ENCODE data around the gene CHD6. TPM values are rescaled to one million over a fixed set of nuclear protein-coding genes. Genes with fewer than 3 reads are reported as not detected.

Gene CHD6
- total and polyA plus RNA-seq, 8 donors: 9.8 to 32.6 (median 19.5) TPM

DNA sequence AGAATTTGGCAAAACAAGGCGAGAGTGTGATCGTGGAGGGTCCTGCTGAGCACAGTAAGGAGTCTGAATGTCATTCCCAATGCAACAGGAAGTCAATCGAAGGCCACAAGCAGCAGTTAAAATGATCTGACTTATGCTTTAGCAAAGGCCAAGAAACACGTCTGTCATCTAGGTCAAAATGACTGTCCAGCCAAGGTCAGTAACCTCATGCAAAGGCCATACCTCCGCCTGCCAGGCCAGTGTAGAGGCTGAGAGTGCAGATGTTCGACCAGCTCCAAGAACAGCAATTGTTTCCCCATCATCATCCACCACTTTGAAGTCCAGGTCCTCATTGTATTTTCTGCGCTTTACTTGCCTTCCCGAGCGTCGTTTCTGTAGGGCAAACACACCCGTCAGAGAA is 105.6 kb downstream of the CHD6 start:
- Histone ChIP-seq H3K4me1 (peaks cover 16 to 36% (median 24%) of the 10 kb centered on the region in 3 donors), H3K9me3 (no peaks in the 10 kb centered on the region), H3K27ac (no peak overlapping the region), H3K27me3 (no peaks in the 10 kb centered on the region), H3K36me3 (no peaks in the 10 kb centered on the region), H3K4me3 (no peak overlapping the region)
- DNase-seq (no peak), ATAC-seq (no peak), FAIRE-seq (no peak)
- TF ChIP-seq CTCF (IDR thresholded peaks at IDR 0.05): no peak
- intact Hi-C loops (cut with DNase I): no loop called here
- 88 to 90% methylated on average over 11 of the region's 11 CpGs for WGBS, 2 donors

DNA sequence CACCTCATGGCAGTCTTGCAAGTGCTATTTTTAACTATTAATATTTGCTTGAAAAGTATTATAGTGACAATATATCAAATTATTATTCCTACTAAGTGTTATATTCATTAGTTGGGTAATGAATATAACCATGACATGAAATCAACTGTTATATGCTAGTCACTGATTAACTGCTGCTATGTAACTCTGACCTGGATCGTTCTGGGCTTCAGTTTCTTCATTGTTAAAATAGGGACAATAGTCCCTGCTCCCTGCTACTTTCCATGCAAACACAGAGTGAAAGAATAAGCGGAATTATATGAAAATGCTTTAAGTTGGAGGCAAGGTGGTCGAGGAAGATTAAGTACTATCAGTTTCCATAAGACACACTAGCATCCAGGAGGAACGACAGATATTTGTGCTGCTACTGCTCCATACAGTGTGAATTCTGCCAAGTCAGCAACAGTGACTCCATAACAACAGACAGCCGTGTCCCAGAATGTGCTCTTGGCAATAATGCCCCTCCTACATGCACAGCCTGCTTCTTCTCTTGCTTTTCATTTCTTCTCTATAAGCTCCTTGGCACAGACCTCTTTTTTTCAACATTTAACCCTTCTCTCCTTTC is 107.2 kb downstream of the CHD6 start:
- intact Hi-C loops (cut with DNase I): no loop called here
- no peak for TF ChIP-seq CTCF (IDR thresholded peaks at IDR 0.05)
- Histone ChIP-seq H3K27me3 (no peaks in the 10 kb centered on the region), H3K27ac (no peak overlapping the region), H3K36me3 (no peaks in the 10 kb centered on the region), H3K4me3 (no peak overlapping the region), H3K9me3 (no peaks in the 10 kb centered on the region), H3K4me1 (peaks cover 13 to 33% (median 25%) of the 10 kb centered on the region in 3 donors)
- DNase-seq: no peak
- 41 to 50% methylated on average over 5 of the region's 5 CpGs for WGBS, 2 donors
- FAIRE-seq: no peak
- peak in 1 of 4 donors; percentile 34 for ATAC-seq

- H3K27ac ChIP-seq: no peak overlapping the region
- FAIRE-seq: no peak
- ATAC-seq: no peak
Observed at GRCh38 chr20:41510224-41510623, 108.0 kb downstream of the CHD6 start.

DNA sequence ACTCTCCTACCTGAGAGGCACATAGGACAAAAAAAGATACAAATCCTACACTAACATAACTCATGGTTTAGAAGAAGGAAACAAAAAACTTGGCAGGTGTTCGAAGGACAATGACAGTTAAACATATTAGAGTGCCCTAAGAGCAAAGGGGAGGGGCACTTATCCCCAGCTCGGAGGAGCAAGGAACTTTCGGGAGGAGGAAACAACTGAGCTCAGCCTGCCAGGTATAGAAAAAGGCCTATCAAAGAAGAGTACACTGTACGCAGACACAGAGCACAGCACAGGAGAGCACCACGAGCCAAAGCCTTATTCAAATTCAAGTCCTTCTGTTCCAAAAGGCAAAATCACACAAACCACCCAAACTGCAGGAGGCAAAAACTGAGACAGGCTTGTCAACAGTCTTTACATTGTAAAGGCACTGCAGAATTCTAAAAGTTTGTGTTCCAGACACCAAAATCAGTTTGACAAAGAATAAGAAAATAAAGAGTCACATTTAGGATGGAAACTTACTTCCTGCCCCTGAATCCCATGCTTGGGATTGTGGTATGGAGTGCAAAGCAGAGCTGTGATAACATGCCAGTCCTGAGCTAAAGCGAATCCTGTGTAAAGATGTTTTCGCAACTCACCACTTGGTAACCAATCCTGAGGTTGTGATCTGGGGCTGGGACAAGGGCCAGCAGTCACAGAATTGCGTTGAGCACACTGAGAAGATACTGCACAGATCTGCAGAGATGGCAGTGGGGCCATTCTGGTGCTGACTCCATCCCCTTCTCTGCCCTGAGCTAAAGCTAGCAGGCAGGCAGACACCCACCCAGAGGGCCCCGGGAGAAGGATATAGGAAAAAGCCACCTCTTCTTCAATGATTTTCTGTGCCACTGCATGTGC is 108.6 kb downstream of the CHD6 start:
- Histone ChIP-seq H3K36me3 (no peaks in the 10 kb centered on the region), H3K9me3 (no peaks in the 10 kb centered on the region), H3K27ac (no peak overlapping the region), H3K27me3 (no peaks in the 10 kb centered on the region), H3K4me1 (peaks cover 13 to 33% (median 25%) of the 10 kb centered on the region in 3 donors), H3K4me3 (no peak overlapping the region)
- no peak for DNase-seq
- peak in 3 of 4 donors; percentile 43 to 60 (median 54) for ATAC-seq
- intact Hi-C loops (cut with DNase I): no loop called here
- WGBS, 2 donors: 40 to 45% methylated on average over 9 of the region's 9 CpGs
- no peak for TF ChIP-seq CTCF (IDR thresholded peaks at IDR 0.05)
- FAIRE-seq: no peak

More at GRCh38 chr20:41510224-41510623, 108.0 kb downstream of the CHD6 start:
- Histone ChIP-seq H3K4me1 (peaks cover 13 to 33% (median 25%) of the 10 kb centered on the region in 3 donors), H3K4me3 (no peak overlapping the region), H3K36me3 (no peaks in the 10 kb centered on the region), H3K27me3 (no peaks in the 10 kb centered on the region), H3K9me3 (no peaks in the 10 kb centered on the region)
- intact Hi-C loops (cut with DNase I): no loop called here
- WGBS, 2 donors: 85 to 90% methylated on average over 7 of the region's 7 CpGs
- no peak for DNase-seq
- no peak for TF ChIP-seq CTCF (IDR thresholded peaks at IDR 0.05)

Measured in pancreas (tissue), 10 donors.